ENCODE measurements around the gene SPTBN1. TPM values are rescaled to one million over a fixed set of nuclear protein-coding genes. Genes with fewer than 3 reads are reported as not detected.

Gene SPTBN1
- total and polyA plus RNA-seq, 2 experiments from 2014 or later = 58.1 to 204 TPM

DNA sequence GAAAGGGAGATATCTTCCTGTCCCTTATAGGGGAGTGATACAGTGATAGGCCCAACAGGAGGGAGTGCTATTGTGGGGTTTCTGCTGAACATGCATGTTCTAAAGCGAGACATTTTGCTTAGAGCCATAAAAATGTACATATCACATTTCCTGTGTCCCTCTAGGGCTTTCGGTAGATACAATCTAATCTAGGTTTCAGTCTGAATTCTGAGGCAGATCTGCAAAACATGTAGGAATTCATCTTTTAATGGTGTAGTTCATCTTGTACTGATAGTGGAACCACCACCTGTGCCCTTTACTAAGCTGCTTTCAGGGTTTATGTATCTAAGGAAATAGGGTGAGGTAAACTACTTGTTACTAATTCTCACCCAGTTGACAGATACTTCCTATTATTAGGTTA lies 73.8 kb downstream of the SPTBN1 start:
- Histone ChIP-seq H4K20me1 (replicated peaks; ENCODE audit: insufficient read depth) (no peaks in the 10 kb centered on the region), H3K4me3 (no peak overlapping the region), H3K27me3 (ENCODE audit: insufficient read depth) (no peaks in the 10 kb centered on the region), H2AFZ (no peak overlapping the region), H3K79me2 (replicated peaks; ENCODE audit: insufficient read depth) (no peaks in the 10 kb centered on the region), H3K4me2 (no peak overlapping the region), H3K27ac (ENCODE audit: low read depth) (no peak overlapping the region), H3K4me1 (ENCODE audit: insufficient read depth) (no peaks in the 10 kb centered on the region; the same call in 1 of the 2 replicates), H3K9me2 (ENCODE audit: insufficient read depth) (no peaks in the 10 kb centered on the region; the same call in 1 of the 2 replicates), H3K36me3 (ENCODE audit: insufficient read depth) (no peaks in the 10 kb centered on the region), H3F3A (replicated peaks; ENCODE audit: low read depth) (no peaks in the 10 kb centered on the region)
- H3K9me3 Mint-ChIP-seq = no peaks in the 10 kb centered on the region
- H3K4me3 Mint-ChIP-seq = no peak overlapping the region
- H3K27ac Mint-ChIP-seq = no peak overlapping the region
- TF ChIP-seq EZH2 (IDR thresholded peaks at IDR 0.05; ENCODE audit: low read depth, unreplicated experiment) (no peak), JUNB (IDR thresholded peaks at IDR 0.05; ENCODE audit: unreplicated experiment) (no peak), EZH2phosphoT487 (IDR thresholded peaks at IDR 0.05; ENCODE audit: unreplicated experiment) (no peak), STAT1 (IDR thresholded peaks at IDR 0.05; ENCODE audit: unreplicated experiment) (no peak), CREB1 (CRISPR knock-in tag; IDR thresholded peaks at IDR 0.05; ENCODE audit: low read depth) (no peak), NANOG (IDR thresholded peaks at IDR 0.05; ENCODE audit: borderline replicate concordance) (no peak)
- TF ChIP-seq, protein P1, sequence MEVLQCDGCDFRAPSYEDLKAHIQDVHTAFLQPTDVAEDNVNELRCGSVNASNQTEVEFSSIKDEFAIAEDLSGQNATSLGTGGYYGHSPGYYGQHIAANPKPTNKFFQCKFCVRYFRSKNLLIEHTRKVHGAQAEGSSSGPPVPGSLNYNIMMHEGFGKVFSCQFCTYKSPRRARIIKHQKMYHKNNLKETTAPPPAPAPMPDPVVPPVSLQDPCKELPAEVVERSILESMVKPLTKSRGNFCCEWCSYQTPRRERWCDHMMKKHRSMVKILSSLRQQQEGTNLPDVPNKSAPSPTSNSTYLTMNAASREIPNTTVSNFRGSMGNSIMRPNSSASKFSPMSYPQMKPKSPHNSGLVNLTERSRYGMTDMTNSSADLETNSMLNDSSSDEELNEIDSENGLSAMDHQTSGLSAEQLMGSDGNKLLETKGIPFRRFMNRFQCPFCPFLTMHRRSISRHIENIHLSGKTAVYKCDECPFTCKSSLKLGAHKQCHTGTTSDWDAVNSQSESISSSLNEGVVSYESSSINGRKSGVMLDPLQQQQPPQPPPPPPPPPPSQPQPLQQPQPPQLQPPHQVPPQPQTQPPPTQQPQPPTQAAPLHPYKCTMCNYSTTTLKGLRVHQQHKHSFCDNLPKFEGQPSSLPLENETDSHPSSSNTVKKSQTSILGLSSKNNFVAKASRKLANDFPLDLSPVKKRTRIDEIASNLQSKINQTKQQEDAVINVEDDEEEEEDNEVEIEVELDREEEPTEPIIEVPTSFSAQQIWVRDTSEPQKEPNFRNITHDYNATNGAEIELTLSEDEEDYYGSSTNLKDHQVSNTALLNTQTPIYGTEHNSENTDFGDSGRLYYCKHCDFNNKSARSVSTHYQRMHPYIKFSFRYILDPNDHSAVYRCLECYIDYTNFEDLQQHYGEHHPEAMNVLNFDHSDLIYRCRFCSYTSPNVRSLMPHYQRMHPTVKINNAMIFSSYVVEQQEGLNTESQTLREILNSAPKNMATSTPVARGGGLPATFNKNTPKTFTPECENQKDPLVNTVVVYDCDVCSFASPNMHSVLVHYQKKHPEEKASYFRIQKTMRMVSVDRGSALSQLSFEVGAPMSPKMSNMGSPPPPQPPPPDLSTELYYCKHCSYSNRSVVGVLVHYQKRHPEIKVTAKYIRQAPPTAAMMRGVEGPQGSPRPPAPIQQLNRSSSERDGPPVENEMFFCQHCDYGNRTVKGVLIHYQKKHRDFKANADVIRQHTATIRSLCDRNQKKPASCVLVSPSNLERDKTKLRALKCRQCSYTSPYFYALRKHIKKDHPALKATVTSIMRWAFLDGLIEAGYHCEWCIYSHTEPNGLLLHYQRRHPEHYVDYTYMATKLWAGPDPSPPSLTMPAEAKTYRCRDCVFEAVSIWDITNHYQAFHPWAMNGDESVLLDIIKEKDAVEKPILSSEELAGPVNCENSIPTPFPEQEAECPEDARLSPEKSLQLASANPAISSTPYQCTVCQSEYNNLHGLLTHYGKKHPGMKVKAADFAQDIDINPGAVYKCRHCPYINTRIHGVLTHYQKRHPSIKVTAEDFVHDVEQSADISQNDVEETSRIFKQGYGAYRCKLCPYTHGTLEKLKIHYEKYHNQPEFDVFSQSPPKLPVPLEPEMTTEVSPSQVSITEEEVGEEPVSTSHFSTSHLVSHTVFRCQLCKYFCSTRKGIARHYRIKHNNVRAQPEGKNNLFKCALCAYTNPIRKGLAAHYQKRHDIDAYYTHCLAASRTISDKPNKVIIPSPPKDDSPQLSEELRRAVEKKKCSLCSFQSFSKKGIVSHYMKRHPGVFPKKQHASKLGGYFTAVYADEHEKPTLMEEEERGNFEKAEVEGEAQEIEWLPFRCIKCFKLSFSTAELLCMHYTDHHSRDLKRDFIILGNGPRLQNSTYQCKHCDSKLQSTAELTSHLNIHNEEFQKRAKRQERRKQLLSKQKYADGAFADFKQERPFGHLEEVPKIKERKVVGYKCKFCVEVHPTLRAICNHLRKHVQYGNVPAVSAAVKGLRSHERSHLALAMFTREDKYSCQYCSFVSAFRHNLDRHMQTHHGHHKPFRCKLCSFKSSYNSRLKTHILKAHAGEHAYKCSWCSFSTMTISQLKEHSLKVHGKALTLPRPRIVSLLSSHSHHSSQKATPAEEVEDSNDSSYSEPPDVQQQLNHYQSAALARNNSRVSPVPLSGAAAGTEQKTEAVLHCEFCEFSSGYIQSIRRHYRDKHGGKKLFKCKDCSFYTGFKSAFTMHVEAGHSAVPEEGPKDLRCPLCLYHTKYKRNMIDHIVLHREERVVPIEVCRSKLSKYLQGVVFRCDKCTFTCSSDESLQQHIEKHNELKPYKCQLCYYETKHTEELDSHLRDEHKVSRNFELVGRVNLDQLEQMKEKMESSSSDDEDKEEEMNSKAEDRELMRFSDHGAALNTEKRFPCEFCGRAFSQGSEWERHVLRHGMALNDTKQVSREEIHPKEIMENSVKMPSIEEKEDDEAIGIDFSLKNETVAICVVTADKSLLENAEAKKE (CRISPR knock-in tag; IDR thresholded peaks at IDR 0.05) = no peak
- TF ChIP-seq, protein P2, sequence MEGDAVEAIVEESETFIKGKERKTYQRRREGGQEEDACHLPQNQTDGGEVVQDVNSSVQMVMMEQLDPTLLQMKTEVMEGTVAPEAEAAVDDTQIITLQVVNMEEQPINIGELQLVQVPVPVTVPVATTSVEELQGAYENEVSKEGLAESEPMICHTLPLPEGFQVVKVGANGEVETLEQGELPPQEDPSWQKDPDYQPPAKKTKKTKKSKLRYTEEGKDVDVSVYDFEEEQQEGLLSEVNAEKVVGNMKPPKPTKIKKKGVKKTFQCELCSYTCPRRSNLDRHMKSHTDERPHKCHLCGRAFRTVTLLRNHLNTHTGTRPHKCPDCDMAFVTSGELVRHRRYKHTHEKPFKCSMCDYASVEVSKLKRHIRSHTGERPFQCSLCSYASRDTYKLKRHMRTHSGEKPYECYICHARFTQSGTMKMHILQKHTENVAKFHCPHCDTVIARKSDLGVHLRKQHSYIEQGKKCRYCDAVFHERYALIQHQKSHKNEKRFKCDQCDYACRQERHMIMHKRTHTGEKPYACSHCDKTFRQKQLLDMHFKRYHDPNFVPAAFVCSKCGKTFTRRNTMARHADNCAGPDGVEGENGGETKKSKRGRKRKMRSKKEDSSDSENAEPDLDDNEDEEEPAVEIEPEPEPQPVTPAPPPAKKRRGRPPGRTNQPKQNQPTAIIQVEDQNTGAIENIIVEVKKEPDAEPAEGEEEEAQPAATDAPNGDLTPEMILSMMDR (conservative IDR thresholded peaks at IDR 0.05; ENCODE audit: low read depth in 2 of 2) = no peak
- TF ChIP-seq, protein P3, sequence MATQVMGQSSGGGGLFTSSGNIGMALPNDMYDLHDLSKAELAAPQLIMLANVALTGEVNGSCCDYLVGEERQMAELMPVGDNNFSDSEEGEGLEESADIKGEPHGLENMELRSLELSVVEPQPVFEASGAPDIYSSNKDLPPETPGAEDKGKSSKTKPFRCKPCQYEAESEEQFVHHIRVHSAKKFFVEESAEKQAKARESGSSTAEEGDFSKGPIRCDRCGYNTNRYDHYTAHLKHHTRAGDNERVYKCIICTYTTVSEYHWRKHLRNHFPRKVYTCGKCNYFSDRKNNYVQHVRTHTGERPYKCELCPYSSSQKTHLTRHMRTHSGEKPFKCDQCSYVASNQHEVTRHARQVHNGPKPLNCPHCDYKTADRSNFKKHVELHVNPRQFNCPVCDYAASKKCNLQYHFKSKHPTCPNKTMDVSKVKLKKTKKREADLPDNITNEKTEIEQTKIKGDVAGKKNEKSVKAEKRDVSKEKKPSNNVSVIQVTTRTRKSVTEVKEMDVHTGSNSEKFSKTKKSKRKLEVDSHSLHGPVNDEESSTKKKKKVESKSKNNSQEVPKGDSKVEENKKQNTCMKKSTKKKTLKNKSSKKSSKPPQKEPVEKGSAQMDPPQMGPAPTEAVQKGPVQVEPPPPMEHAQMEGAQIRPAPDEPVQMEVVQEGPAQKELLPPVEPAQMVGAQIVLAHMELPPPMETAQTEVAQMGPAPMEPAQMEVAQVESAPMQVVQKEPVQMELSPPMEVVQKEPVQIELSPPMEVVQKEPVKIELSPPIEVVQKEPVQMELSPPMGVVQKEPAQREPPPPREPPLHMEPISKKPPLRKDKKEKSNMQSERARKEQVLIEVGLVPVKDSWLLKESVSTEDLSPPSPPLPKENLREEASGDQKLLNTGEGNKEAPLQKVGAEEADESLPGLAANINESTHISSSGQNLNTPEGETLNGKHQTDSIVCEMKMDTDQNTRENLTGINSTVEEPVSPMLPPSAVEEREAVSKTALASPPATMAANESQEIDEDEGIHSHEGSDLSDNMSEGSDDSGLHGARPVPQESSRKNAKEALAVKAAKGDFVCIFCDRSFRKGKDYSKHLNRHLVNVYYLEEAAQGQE (IDR thresholded peaks at IDR 0.05; ENCODE audit: unreplicated experiment) = no peak
- TF ChIP-seq, protein P4, sequence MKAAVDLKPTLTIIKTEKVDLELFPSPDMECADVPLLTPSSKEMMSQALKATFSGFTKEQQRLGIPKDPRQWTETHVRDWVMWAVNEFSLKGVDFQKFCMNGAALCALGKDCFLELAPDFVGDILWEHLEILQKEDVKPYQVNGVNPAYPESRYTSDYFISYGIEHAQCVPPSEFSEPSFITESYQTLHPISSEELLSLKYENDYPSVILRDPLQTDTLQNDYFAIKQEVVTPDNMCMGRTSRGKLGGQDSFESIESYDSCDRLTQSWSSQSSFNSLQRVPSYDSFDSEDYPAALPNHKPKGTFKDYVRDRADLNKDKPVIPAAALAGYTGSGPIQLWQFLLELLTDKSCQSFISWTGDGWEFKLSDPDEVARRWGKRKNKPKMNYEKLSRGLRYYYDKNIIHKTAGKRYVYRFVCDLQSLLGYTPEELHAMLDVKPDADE (IDR thresholded peaks at IDR 0.05) = no peak
- ATAC-seq (no peak), DNase-seq (ENCODE audit: low spot score) (no peak)
- H3K4me1 Mint-ChIP-seq = peaks cover 5% of the 10 kb centered on the region
- H3K27me3 Mint-ChIP-seq (ENCODE audit: insufficient read depth, low read depth, poor library complexity) = no peaks in the 10 kb centered on the region
- H3K36me3 Mint-ChIP-seq (ENCODE audit: low read depth) = peaks cover 21% of the 10 kb centered on the region

Data from GM23338 (cell line).